Neural cell (in vitro differentiated cells): Measurements from ENCODE around the gene UBXN2A. TPM values are rescaled to one million over a fixed set of nuclear protein-coding genes. Genes with fewer than 3 reads are reported as not detected.

Source experiments
- H2AFZ ChIP-seq: fragments of 200-600, 300-800 bp; sonication (generic), shearing (Covaris generic); 2 replicates; pipeline ENCODE4 v1.6.0; 2014; ENCODE audit warnings: low read depth, mild to moderate bottlenecking, antibody characterized with exemption, low read length, moderate library complexity
- H3F3A ChIP-seq: fragments of 200-600 bp; shearing (Covaris generic); 2 replicates; pipeline ENCODE4 v1.6.1; 2016; ENCODE audit warnings: mild to moderate bottlenecking, moderate library complexity, mixed read lengths, antibody characterized with exemption, low read length; ENCODE audit not compliant: insufficient read depth, poor library complexity, severe bottlenecking
- H3K27ac ChIP-seq: fragments of 200-600, 300-800 bp; sonication (generic), shearing (Covaris generic); 2 replicates; pipeline ENCODE4 v1.5.1; 2014; ENCODE audit warnings: mild to moderate bottlenecking, low read length, moderate library complexity
- H3K27me3 ChIP-seq: fragments of 300-800, 200-600 bp; sonication (generic), shearing (Covaris generic); 2 replicates; pipeline ENCODE4 v1.6.0; 2014; ENCODE audit warnings: mild to moderate bottlenecking, low read depth, low read length, moderate library complexity; ENCODE audit not compliant: insufficient read depth
- H3K36me3 ChIP-seq: fragments of 300-800, 200-600 bp; sonication (generic), shearing (Covaris generic); 2 replicates; pipeline ENCODE4 v1.5.1; 2014; ENCODE audit warnings: mild to moderate bottlenecking, antibody characterized with exemption, low read length, moderate library complexity; ENCODE audit not compliant: insufficient read depth
- H3K4me2 ChIP-seq: fragments of 300-800, 200-600 bp; sonication (generic), shearing (Covaris generic); 2 replicates; pipeline ENCODE4 v1.6.0; 2014; ENCODE audit warnings: mild to moderate bottlenecking, low read length
- H3K4me3 ChIP-seq: fragments of 300-800, 200-600 bp; sonication (generic), shearing (Covaris generic); 2 replicates; pipeline ENCODE4 v1.5.1; 2014; ENCODE audit warnings: mild to moderate bottlenecking, low read length, moderate library complexity
- H3K79me2 ChIP-seq: fragments of 200-600 bp; shearing (Covaris generic); replicated peaks from 2 replicates; pipeline ENCODE4 v1.6.0; 2014; ENCODE audit warnings: mild to moderate bottlenecking, low read length, moderate library complexity; ENCODE audit not compliant: insufficient read depth
- H3K9ac ChIP-seq: fragments of 300-800, 200-600 bp; sonication (generic), shearing (Covaris generic); 2 replicates; pipeline ENCODE4 v1.6.1; 2016; ENCODE audit warnings: mild to moderate bottlenecking, low read length, mixed read lengths
- H3K9me2 ChIP-seq: fragments of 200-600 bp; shearing (Covaris generic); 2 replicates; pipeline ENCODE4 v1.6.1; 2016; ENCODE audit warnings: mild to moderate bottlenecking, low read length, mixed read lengths; ENCODE audit not compliant: insufficient read depth
- H3K9me3 ChIP-seq: fragments of 200-600, 300-800 bp; sonication (generic), shearing (Covaris generic); 2 replicates; pipeline ENCODE4 v1.6.1; 2016; ENCODE audit warnings: mild to moderate bottlenecking, mixed run types, low read length, moderate library complexity, mixed read lengths
- H4K20me1 ChIP-seq: fragments of 200-600 bp; shearing (Covaris generic); 2 replicates; pipeline ENCODE4 v1.6.1; 2016; ENCODE audit warnings: mild to moderate bottlenecking, mixed run types; ENCODE audit not compliant: insufficient read depth
- EP300 ChIP-seq: fragments of 450-650 bp; conservative IDR thresholded peaks from 2 replicates; pipeline ENCODE4 v1.6.1; 2014; ENCODE audit warnings: antibody characterized with exemption, mild to moderate bottlenecking, moderate library complexity; ENCODE audit not compliant: poor library complexity, severe bottlenecking
- EZH2 ChIP-seq: fragments of 200-600, 300-800 bp; shearing (Covaris generic), sonication (generic); IDR thresholded peaks from 2 replicates; pipeline ENCODE4 v1.6.1; 2014; ENCODE audit warnings: antibody characterized with exemption, low read length, borderline replicate concordance, mild to moderate bottlenecking; ENCODE audit not compliant: insufficient read depth, poor library complexity, severe bottlenecking
- MXI1 ChIP-seq: fragments of 450-650 bp; conservative IDR thresholded peaks from 2 replicates; pipeline ENCODE4 v1.6.1; 2014; ENCODE audit warnings: antibody characterized with exemption, mild to moderate bottlenecking; ENCODE audit not compliant: poor library complexity, severe bottlenecking
- POLR2AphosphoS5 ChIP-seq: IDR thresholded peaks from 2 replicates; pipeline ENCODE4 v1.6.1; 2012
- RAD21 ChIP-seq: fragments of 450-650 bp; conservative IDR thresholded peaks from 2 replicates; pipeline ENCODE4 v1.6.1; 2014; ENCODE audit warnings: antibody characterized with exemption, mild to moderate bottlenecking, moderate library complexity
- SMC3 ChIP-seq: fragments of 450-650 bp; conservative IDR thresholded peaks from 2 replicates; pipeline ENCODE4 v1.6.1; 2014; ENCODE audit warnings: antibody characterized with exemption, mild to moderate bottlenecking, moderate library complexity; ENCODE audit not compliant: poor library complexity
- TAF1 ChIP-seq: IDR thresholded peaks from 2 replicates; pipeline ENCODE4 v1.6.1; 2012; ENCODE audit warnings: low read depth
- polyA plus RNA-seq: library from polyadenylated mRNA; depleted of rRNA; stranded (reverse); fragments of >200 nt; gene quantifications from 2 replicates; pipeline ENCODE4 v1.2.3, GENCODE V29; 2014
- TF ChIP-seq, protein P1 (sequence below): IDR thresholded peaks from 2 replicates; pipeline ENCODE4 v1.6.1; 2012; ENCODE audit warnings: borderline replicate concordance
- TF ChIP-seq, protein P2 (sequence below): fragments of 450-650 bp; IDR thresholded peaks from 2 replicates; pipeline ENCODE4 v1.5.1; 2014; ENCODE audit warnings: antibody characterized with exemption, mild to moderate bottlenecking, moderate library complexity; ENCODE audit not compliant: poor library complexity, severe bottlenecking

Gene UBXN2A
- polyA plus RNA-seq, 1 donor from 2014 or later: 11.0 TPM

DNA sequence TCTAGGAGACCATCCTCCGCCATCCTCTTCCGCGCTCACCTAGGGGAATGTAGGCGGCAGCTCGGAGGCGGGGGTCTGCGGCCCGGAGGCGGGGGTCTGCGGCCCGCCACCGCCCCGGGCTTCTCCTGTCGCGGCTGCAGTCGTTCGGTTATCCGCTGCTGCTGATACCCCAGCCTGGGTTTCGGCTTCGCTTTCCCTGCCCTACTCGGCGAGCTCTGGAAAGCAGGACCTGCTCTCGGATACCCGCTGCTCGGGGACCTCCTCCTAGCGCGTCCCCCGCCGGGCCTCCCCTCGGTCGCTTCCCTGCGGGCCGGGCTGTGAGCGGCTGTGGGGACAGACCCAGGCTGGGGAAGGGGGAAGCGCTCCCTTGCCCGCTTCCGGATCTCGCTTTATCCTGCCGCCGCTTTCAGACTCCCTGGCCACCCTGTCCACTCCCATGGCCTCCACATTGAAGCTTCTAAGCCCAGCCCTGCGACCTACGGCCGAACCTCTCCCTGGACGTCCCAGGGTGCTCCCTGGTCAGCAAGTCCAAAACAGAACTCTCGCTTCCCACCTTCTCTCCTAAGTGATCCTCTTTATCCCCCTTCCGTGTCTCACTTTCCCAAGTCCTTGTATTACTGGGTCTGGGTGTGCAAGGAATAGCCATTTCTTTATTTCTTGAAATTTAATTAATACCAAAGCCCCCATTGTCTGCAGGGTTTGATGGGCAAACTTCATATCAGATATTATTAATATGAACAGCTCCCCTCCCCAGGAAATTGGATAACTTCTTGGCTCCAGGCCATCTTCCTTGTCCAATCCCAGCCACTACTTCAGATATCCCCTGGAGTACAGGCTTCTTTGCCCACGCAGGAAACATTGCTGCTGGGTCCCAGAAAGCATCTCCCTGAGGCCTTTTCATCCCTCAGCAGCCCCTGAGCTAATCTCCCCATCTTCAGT lies 110.0 kb downstream of the UBXN2A start:
- H4K20me1 ChIP-seq: no peaks in the 10 kb centered on the region
- TF ChIP-seq POLR2AphosphoS5 (no peak), EP300 (no peak), TAF1 (no peak), MXI1 (no peak), SMC3 (no peak), RAD21 (no peak)
- TF ChIP-seq, protein P1, sequence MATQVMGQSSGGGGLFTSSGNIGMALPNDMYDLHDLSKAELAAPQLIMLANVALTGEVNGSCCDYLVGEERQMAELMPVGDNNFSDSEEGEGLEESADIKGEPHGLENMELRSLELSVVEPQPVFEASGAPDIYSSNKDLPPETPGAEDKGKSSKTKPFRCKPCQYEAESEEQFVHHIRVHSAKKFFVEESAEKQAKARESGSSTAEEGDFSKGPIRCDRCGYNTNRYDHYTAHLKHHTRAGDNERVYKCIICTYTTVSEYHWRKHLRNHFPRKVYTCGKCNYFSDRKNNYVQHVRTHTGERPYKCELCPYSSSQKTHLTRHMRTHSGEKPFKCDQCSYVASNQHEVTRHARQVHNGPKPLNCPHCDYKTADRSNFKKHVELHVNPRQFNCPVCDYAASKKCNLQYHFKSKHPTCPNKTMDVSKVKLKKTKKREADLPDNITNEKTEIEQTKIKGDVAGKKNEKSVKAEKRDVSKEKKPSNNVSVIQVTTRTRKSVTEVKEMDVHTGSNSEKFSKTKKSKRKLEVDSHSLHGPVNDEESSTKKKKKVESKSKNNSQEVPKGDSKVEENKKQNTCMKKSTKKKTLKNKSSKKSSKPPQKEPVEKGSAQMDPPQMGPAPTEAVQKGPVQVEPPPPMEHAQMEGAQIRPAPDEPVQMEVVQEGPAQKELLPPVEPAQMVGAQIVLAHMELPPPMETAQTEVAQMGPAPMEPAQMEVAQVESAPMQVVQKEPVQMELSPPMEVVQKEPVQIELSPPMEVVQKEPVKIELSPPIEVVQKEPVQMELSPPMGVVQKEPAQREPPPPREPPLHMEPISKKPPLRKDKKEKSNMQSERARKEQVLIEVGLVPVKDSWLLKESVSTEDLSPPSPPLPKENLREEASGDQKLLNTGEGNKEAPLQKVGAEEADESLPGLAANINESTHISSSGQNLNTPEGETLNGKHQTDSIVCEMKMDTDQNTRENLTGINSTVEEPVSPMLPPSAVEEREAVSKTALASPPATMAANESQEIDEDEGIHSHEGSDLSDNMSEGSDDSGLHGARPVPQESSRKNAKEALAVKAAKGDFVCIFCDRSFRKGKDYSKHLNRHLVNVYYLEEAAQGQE: no peak
- TF ChIP-seq, protein P2, sequence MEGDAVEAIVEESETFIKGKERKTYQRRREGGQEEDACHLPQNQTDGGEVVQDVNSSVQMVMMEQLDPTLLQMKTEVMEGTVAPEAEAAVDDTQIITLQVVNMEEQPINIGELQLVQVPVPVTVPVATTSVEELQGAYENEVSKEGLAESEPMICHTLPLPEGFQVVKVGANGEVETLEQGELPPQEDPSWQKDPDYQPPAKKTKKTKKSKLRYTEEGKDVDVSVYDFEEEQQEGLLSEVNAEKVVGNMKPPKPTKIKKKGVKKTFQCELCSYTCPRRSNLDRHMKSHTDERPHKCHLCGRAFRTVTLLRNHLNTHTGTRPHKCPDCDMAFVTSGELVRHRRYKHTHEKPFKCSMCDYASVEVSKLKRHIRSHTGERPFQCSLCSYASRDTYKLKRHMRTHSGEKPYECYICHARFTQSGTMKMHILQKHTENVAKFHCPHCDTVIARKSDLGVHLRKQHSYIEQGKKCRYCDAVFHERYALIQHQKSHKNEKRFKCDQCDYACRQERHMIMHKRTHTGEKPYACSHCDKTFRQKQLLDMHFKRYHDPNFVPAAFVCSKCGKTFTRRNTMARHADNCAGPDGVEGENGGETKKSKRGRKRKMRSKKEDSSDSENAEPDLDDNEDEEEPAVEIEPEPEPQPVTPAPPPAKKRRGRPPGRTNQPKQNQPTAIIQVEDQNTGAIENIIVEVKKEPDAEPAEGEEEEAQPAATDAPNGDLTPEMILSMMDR: no peak
- no peaks in the 10 kb centered on the region for H3K27me3 ChIP-seq
- peak overlapping the region; percentile 84 for H3K9ac ChIP-seq
- H3K4me3 ChIP-seq: peak overlapping the region; percentile 94
- H2AFZ ChIP-seq: peak overlapping the region; percentile 83
- peaks cover 9% of the 10 kb centered on the region for H3K79me2 ChIP-seq
- no peaks in the 10 kb centered on the region for H3K9me2 ChIP-seq
- H3K36me3 ChIP-seq: no peaks in the 10 kb centered on the region
- peak overlapping the region; percentile 79 for H3K4me2 ChIP-seq
- H3K9me3 ChIP-seq: no peaks in the 10 kb centered on the region
- no peaks in the 10 kb centered on the region for H3F3A ChIP-seq
- peak overlapping the region; percentile 24 for H3K27ac ChIP-seq

DNA sequence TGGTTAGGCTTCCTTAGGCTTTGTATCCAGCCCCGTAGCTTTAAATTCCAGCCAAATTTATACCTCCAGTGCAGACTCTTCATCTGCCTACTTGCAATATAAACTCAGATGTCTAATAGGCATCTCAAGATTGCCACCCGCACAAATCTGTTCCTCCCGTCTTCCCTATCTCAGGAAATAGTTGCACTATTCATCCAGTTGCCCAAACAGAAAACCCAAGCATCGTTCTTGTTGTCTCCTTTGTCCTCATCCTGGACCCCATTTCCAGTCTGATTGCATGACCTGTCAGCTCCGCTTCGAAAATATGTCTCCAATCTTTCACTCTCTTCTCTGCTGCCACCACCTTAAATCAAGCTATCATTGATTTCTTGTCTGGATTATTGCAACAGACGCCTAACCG lies 111.6 kb downstream of the UBXN2A start:
- H3K4me2 ChIP-seq: no peak overlapping the region
- no peaks in the 10 kb centered on the region for H3K9me2 ChIP-seq
- H3K27ac ChIP-seq: no peak overlapping the region
- no peak overlapping the region for H3K9ac ChIP-seq
- H2AFZ ChIP-seq: no peak overlapping the region
- TF ChIP-seq POLR2AphosphoS5 (no peak), EP300 (no peak), SMC3 (no peak)
- no peaks in the 10 kb centered on the region for H4K20me1 ChIP-seq
- no peak overlapping the region for H3K4me3 ChIP-seq
- H3F3A ChIP-seq: no peaks in the 10 kb centered on the region
- no peaks in the 10 kb centered on the region for H3K79me2 ChIP-seq
- no peaks in the 10 kb centered on the region for H3K27me3 ChIP-seq
- no peaks in the 10 kb centered on the region for H3K9me3 ChIP-seq
- no peaks in the 10 kb centered on the region for H3K36me3 ChIP-seq

DNA sequence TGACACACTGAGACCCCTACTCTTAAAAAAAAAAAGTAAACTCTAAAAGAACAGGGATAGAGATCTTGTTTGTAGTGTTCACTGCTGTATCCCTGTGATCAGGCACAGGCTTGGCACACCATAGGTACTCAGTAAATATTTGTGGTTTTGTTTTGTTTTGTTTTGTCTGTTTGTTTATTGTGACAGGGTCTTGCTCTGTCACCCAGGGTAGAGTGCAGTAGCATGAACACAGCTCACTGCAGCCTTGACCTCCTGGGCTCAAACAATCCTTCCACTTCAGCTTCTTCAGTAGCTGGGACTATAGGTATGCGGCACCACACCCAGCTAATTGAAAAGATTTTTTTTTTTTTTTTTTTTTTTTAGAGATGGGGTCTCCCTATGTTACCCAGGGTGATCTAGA lies 112.7 kb downstream of the UBXN2A start:
- Histone ChIP-seq H3K27me3 (no peaks in the 10 kb centered on the region), H3K9ac (no peak overlapping the region), H3K4me3 (no peak overlapping the region), H3K9me2 (no peaks in the 10 kb centered on the region), H2AFZ (no peak overlapping the region), H3F3A (no peaks in the 10 kb centered on the region), H3K4me2 (no peak overlapping the region), H3K79me2 (no peaks in the 10 kb centered on the region), H3K27ac (no peak overlapping the region), H3K9me3 (no peaks in the 10 kb centered on the region), H4K20me1 (no peaks in the 10 kb centered on the region), H3K36me3 (no peaks in the 10 kb centered on the region)
- TF ChIP-seq RAD21 (no peak), EZH2 (no peak), TAF1 (no peak), EP300 (no peak), MXI1 (no peak), POLR2AphosphoS5 (no peak), SMC3 (no peak)
- TF ChIP-seq, protein P1: no peak
- TF ChIP-seq, protein P2: no peak
